Left hindlimb (tissue), 1 donor: ENCODE measurements around the gene ARNT2.
"Not testable (repeated sequence)": the region's sequence is repeated elsewhere in the genome, so short reads cannot be mapped to it uniquely, and the experiment has no call there.

ENCODE experiments used
- DNase-seq: peaks from one replicate; pipeline ENCODE4 v3.0.0-alpha.2; 2018

Gene ARNT2

GRCh38 chr15:80404057-80404760 lies at the start of gene ARNT2:
Gene ARNT2 (plus strand): TSS chr15:80404382. CDS start chr15:80404516, 134 bp downstream.
- peak; percentile 71 for DNase-seq

- DNase-seq = no peak
Measured at GRCh38 chr15:80367094-80367493, 37.1 kb upstream of the ARNT2 start.

- no peak for DNase-seq
Measured at GRCh38 chr15:80367661-80368060, 36.5 kb upstream of the ARNT2 start.

GRCh38 chr15:80371924-80372323 lies 32.3 kb upstream of the ARNT2 start:
- no peak for DNase-seq

- DNase-seq = no peak
Measured at GRCh38 chr15:80374441-80374840, 29.7 kb upstream of the ARNT2 start.

- DNase-seq = no peak
Measured at GRCh38 chr15:80375968-80376891, 28.0 kb upstream of the ARNT2 start.

GRCh38 chr15:80379693-80380092 lies 24.5 kb upstream of the ARNT2 start:
- no peak for DNase-seq

GRCh38 chr15:80380154-80380553 lies 24.0 kb upstream of the ARNT2 start:
- no peak for DNase-seq

GRCh38 chr15:80382285-80382684 lies 21.9 kb upstream of the ARNT2 start:
- DNase-seq = no peak

- no peak for DNase-seq
Measured at GRCh38 chr15:80384432-80384831, 19.8 kb upstream of the ARNT2 start.

- DNase-seq = no peak
Measured at GRCh38 chr15:80386151-80386550, 18.0 kb upstream of the ARNT2 start.

GRCh38 chr15:80388326-80388725 lies 15.9 kb upstream of the ARNT2 start:
- DNase-seq = no peak

GRCh38 chr15:80389370-80389769 lies 14.8 kb upstream of the ARNT2 start:
- DNase-seq = no peak

GRCh38 chr15:80390942-80391341 lies 13.2 kb upstream of the ARNT2 start:
- DNase-seq = not testable (repeated sequence)

GRCh38 chr15:80395616-80396015 lies 8.6 kb upstream of the ARNT2 start:
- DNase-seq = no peak

GRCh38 chr15:80396096-80396495 lies 8.1 kb upstream of the ARNT2 start:
- no peak for DNase-seq

GRCh38 chr15:80399508-80399907 lies 4.7 kb upstream of the ARNT2 start:
- DNase-seq = no peak

- DNase-seq = no peak
Measured at GRCh38 chr15:80401456-80401855, 2.7 kb upstream of the ARNT2 start.

- no peak for DNase-seq
Measured at GRCh38 chr15:80402339-80402738, 1.8 kb upstream of the ARNT2 start.

GRCh38 chr15:80403712-80404056 lies 498 bp upstream of the ARNT2 start:
- DNase-seq = no peak

GRCh38 chr15:80404761-80405553 lies 775 bp downstream of the ARNT2 start:
- no peak for DNase-seq

GRCh38 chr15:80405554-80405850 lies 1.3 kb downstream of the ARNT2 start:
- DNase-seq = no peak

GRCh38 chr15:80405970-80406369 lies 1.8 kb downstream of the ARNT2 start:
- no peak for DNase-seq
